Measurements from ENCODE around the gene PACS2. TPM values are rescaled to one million over a fixed set of nuclear protein-coding genes. Genes with fewer than 3 reads are reported as not detected.

Gene PACS2
- total and polyA plus RNA-seq, 2 of the 8 experiments (the other 6 are each of a cell fraction or from before 2014, with no cell fraction given): 38.0 to 62.8 TPM

- Histone ChIP-seq H3K4ac (replicated peaks; ENCODE audit: insufficient read length, low read depth, low read length) (no peak overlapping the region), H2BK12ac (ENCODE audit: low read depth, low read length) (no peak overlapping the region), H2BK120ac (replicated peaks; ENCODE audit: low read depth, low read length) (no peak overlapping the region), H4K20me1 (replicated peaks in 1 of 2; ENCODE audit: control insufficient read depth in 1 of 2, insufficient read depth in 2 of 2, low read length in 2 of 2) (peaks cover 0 to 9% of the 10 kb centered on the region in 2 experiments), H4K5ac (ENCODE audit: insufficient read length, low read depth, low read length) (no peak overlapping the region), H3K14ac (ENCODE audit: insufficient read length) (no peak overlapping the region), H4K91ac (replicated peaks; ENCODE audit: insufficient read length, low read length) (no peak overlapping the region), H3K4me1 (replicated peaks in 1 of 4; ENCODE audit: control insufficient read depth in 3 of 4, insufficient read depth in 4 of 4, low read length in 3 of 4) (no peaks in the 10 kb centered on the region), H3K4me3 (ENCODE audit: extremely low read depth in 1 of 4, insufficient read depth in 2 of 4, low read depth in 3 of 4, low read length in 4 of 4) (no peak overlapping the region), H2AFZ (ENCODE audit: low read length) (no peak overlapping the region), H3K27me3 (replicated peaks in 1 of 4; ENCODE audit: control insufficient read depth in 3 of 4, extremely low read depth in 1 of 4, insufficient read depth in 3 of 4, low read length in 3 of 4) (no peaks in the 10 kb centered on the region), H2AK5ac (ENCODE audit: low read depth, low read length) (no peak overlapping the region), H4K8ac (ENCODE audit: extremely low read depth, insufficient read depth, low read length) (no peak overlapping the region), H3K27ac (ENCODE audit: low read depth, low read length) (no peak overlapping the region), H3K79me2 (ENCODE audit: control insufficient read depth in 1 of 2, insufficient read depth in 2 of 2, low read length in 2 of 2) (no peaks in the 10 kb centered on the region), H3K4me2 (ENCODE audit: insufficient read depth in 1 of 2, low read depth in 2 of 2, low read length in 2 of 2) (no peak overlapping the region), H3K9me3 (ENCODE audit: insufficient read depth in 2 of 2, low read depth in 1 of 2, low read length in 1 of 2) (no peaks in the 10 kb centered on the region), H3K23ac (ENCODE audit: insufficient read length) (no peak overlapping the region), H2BK15ac (ENCODE audit: low read length) (no peak overlapping the region), H2BK5ac (ENCODE audit: low read depth, low read length) (no peak overlapping the region), H3K56ac (replicated peaks; ENCODE audit: insufficient read length, low read depth, low read length) (no peak overlapping the region), H2BK20ac (ENCODE audit: low read length) (no peak overlapping the region), H3K23me2 (ENCODE audit: low read depth, low read length) (no peaks in the 10 kb centered on the region), H3K9ac (replicated peaks in 1 of 4; ENCODE audit: extremely low read depth in 1 of 4, low read depth in 3 of 4, low read length in 3 of 4) (no peak overlapping the region), H3K36me3 (ENCODE audit: control insufficient read depth in 2 of 4, insufficient read depth in 4 of 4, low read length in 3 of 4) (peaks cover 3 to 30% (median 8%) of the 10 kb centered on the region in 4 experiments; a peak in 5 of 8 replicates), H3K79me1 (ENCODE audit: low read depth, low read length) (no peaks in the 10 kb centered on the region), H3K18ac (ENCODE audit: extremely low read depth, low read length) (no peak overlapping the region)
- ChIA-PET POLR2A (ENCODE audit: partially characterized antibody) (interaction anchor here (1.0 kb wide), 1 partner anchor 50 kb away, joined by 3 read pairs; no protein-coding TSS in a partner anchor), CTCF (ENCODE audit: partially characterized antibody) (interaction anchor here (1.1 to 2.1 kb wide), 3 partner anchors 10 to 90 kb away, joined by 3 to 11 read pairs (median 9); no protein-coding TSS in a partner anchor)
- FAIRE-seq (no peak), DNase-seq (ENCODE audit: low read depth in 1 of 2, low spot score in 2 of 2) (no peak)
- 96% methylated on average over 13 of the region's 19 CpGs; no CpG with 5 or more reads in 1 of the 2 experiments for WGBS, 2 experiments (ENCODE audit: extremely low coverage in 1 of 2, insufficient coverage in 1 of 2, insufficient read length in 1 of 2, insufficient replicate concordance in 2 of 2, low coverage in 1 of 2, low lambda C conversion rate in 2 of 2, missing lambda C conversion rate in 1 of 2)
- TF ChIP-seq HDAC6 (IDR thresholded peaks at IDR 0.05; ENCODE audit: low read depth, low read length): no peak
- no peak for TF ChIP-seq JUN (IDR thresholded peaks at IDR 0.05; ENCODE audit: low read depth, low read length)
- TF ChIP-seq POLR2AphosphoS5 (IDR thresholded peaks at IDR 0.05; ENCODE audit: low read depth, low read length): no peak
- TF ChIP-seq RAD21 (IDR thresholded peaks at IDR 0.05 in 1 of 2, conservative IDR thresholded peaks at IDR 0.05 in 1 of 2; ENCODE audit: low read depth in 2 of 2, low read length in 2 of 2): no peak
- TF ChIP-seq RXRA (IDR thresholded peaks at IDR 0.05; ENCODE audit: insufficient read depth, low read depth, low read length): no peak
- no peak for TF ChIP-seq SIX5 (IDR thresholded peaks at IDR 0.05; ENCODE audit: low read depth, low read length)
- TF ChIP-seq KDM4A (IDR thresholded peaks at IDR 0.05; ENCODE audit: low read depth, low read length, severe bottlenecking): no peak
- TF ChIP-seq ZNF274 (IDR thresholded peaks at IDR 0.05; ENCODE audit: borderline replicate concordance, extremely low read depth, low read length): no peak
- no peak for TF ChIP-seq TAF7 (optimal IDR thresholded peaks at IDR 0.05; ENCODE audit: borderline replicate concordance, low read depth, low read length)
- no peak for TF ChIP-seq NRF1 (IDR thresholded peaks at IDR 0.05; ENCODE audit: low read depth, low read length)
- no peak for TF ChIP-seq RFX5 (IDR thresholded peaks at IDR 0.05; ENCODE audit: borderline replicate concordance, low read depth, low read length)
- TF ChIP-seq TBP (IDR thresholded peaks at IDR 0.05; ENCODE audit: low read depth, low read length): no peak
These were observed 66.2 kb downstream of the PACS2 start for GRCh38 chr14:105380756-105381155.

Measured in H1 (cell line).